T-cell (primary cell): ENCODE data around the gene ARHGAP8. TPM values are rescaled to one million over a fixed set of nuclear protein-coding genes. Genes with fewer than 3 reads are reported as not detected.
"Not testable (repeated sequence)": the region's sequence is repeated elsewhere in the genome, so short reads cannot be mapped to it uniquely, and the experiment has no call there.

ENCODE experiments used
- ATAC-seq, 4 experiments: fragments of 200-7000 bp in 3 of 4; fragments of 150-1000 bp in 1 of 4; cut with Tn5 transposase; replicated peaks in 1 of 4; 1 replicate in 3 of 4; 2 replicates in 1 of 4; pipeline ENCODE4 v1.10.0; 2021; ENCODE audit warnings: moderate library complexity in 3 of 4, mild to moderate bottlenecking in 2 of 4, moderate number of reproducible peaks in 1 of 4
- CTCF ChIA-PET, 2 donors: fragments of 300-600 bp; sonication (Branson Sonifier 250); formaldehyde crosslinking; loops; one replicate each; lab custom pipeline; 2022; ENCODE audit warnings: antibody characterized with exemption in 2 of 2; lab: Charles Lee
- POLR2A ChIA-PET, 2 donors: fragments of 300-600 bp; sonication (Branson Sonifier 250); formaldehyde crosslinking; loops; one replicate each; lab custom pipeline; 2022; ENCODE audit warnings: antibody characterized with exemption in 2 of 2; lab: Charles Lee
- DNase-seq, 35 experiments: peaks; one replicate each; pipeline versions ENCODE4 v3.0.0 to v3.0.0-alpha.2; 2013 to 2023
- H3K27ac ChIP-seq: one replicate; pipeline ENCODE4 v1.5.1; 2013; ENCODE audit warnings: low read length
- H3K27me3 ChIP-seq, 2 experiments: replicated peaks in 1 of 2; 1 replicate in 1 of 2; 2 replicates in 1 of 2; pipeline versions ENCODE4 v1.6.1 to v1.7.0; 2013; ENCODE audit warnings: low read length in 1 of 2, mixed read lengths in 1 of 2; ENCODE audit not compliant: control insufficient read depth in 2 of 2, insufficient read depth in 2 of 2; ENCODE audit errors: extremely low read depth in 1 of 2
- H3K36me3 ChIP-seq, 2 donors: 1 replicate in 1 of 2; 2 replicates in 1 of 2; pipeline versions ENCODE4 v1.6.1 to v1.7.0; 2013; ENCODE audit warnings: low read length in 1 of 2; ENCODE audit not compliant: control insufficient read depth in 2 of 2, insufficient read depth in 1 of 2; ENCODE audit errors: extremely low read depth in 1 of 2
- H3K4me1 ChIP-seq, 2 experiments: 1 replicate in 1 of 2; 2 replicates in 1 of 2; pipeline versions ENCODE4 v1.6.1 to v1.7.0; 2013; ENCODE audit warnings: low read length in 2 of 2, mixed read lengths in 1 of 2; ENCODE audit not compliant: insufficient read depth in 2 of 2, control insufficient read depth in 1 of 2; ENCODE audit errors: extremely low read depth in 1 of 2
- H3K4me3 ChIP-seq, 2 donors: 1 replicate in 1 of 2; 2 replicates in 1 of 2; pipeline versions ENCODE4 v1.5.1 to v1.7.0; 2013; ENCODE audit warnings: mild to moderate bottlenecking in 2 of 2, low read length in 1 of 2, moderate library complexity in 1 of 2; ENCODE audit not compliant: control insufficient read depth in 1 of 2; ENCODE audit errors: extremely low read depth in 1 of 2
- H3K9me3 ChIP-seq: 2 replicates; pipeline ENCODE4 v1.7.0; 2013
- H3K27ac Mint-ChIP-seq, 2 donors: one replicate each; pipeline ENCODE4 v1.8.0; 2020 to 2021; ENCODE audit warnings: mild to moderate bottlenecking in 2 of 2, mixed read lengths in 2 of 2
- H3K27me3 Mint-ChIP-seq, 2 donors: one replicate each; pipeline ENCODE4 v1.8.0; 2021 to 2022; ENCODE audit warnings: mixed read lengths in 2 of 2
- H3K36me3 Mint-ChIP-seq: one replicate; pipeline ENCODE4 v1.8.0; 2021; ENCODE audit warnings: mixed read lengths
- H3K4me1 Mint-ChIP-seq, 3 donors: one replicate each; pipeline ENCODE4 v1.8.0; 2020 to 2022; ENCODE audit warnings: mixed read lengths in 3 of 3, mild to moderate bottlenecking in 1 of 3
- H3K4me3 Mint-ChIP-seq, 3 donors: one replicate each; pipeline ENCODE4 v1.8.0; 2020 to 2022; ENCODE audit warnings: mild to moderate bottlenecking in 3 of 3, mixed read lengths in 3 of 3, moderate library complexity in 3 of 3
- H3K9me3 Mint-ChIP-seq, 3 donors: one replicate each; pipeline ENCODE4 v1.8.0; 2020 to 2022; ENCODE audit warnings: mixed read lengths in 3 of 3
- WGBS: methylation state at CpG from one replicate; pipeline ENCODE4 v1.1.5; 2013; ENCODE audit warnings: missing lambda C conversion rate; ENCODE audit not compliant: insufficient coverage; 5-methylcytosine and 5-hydroxymethylcytosine counted together
- total RNA-seq, 35 experiments: library from RNA in 6 of 35; stranded (reverse) in 6 of 35; fragments of 120-200 nt in 1 of 35; gene quantifications; one replicate each; pipeline versions ENCODE4 v1.2.1 to v1.2.4 and lab custom pipeline; 2013 to 2026

Gene ARHGAP8
- total RNA-seq, 5 donors from 2014 or later (not counting 1 experiment from before 2014, with no cell fraction given) = 0.59 to 4.7 (median 2.0) TPM

- H3K4me1 ChIP-seq, H3K27ac Mint-ChIP-seq, ATAC-seq, H3K36me3 Mint-ChIP-seq, H3K4me1 Mint-ChIP-seq, H3K36me3 ChIP-seq, DNase-seq, H3K27ac ChIP-seq, POLR2A ChIA-PET, CTCF ChIA-PET, H3K4me3 Mint-ChIP-seq, H3K4me3 ChIP-seq, H3K9me3 ChIP-seq, H3K9me3 Mint-ChIP-seq: not testable (repeated sequence)
- peaks cover 32 to 34% of the 10 kb centered on the region in 2 donors for H3K27me3 Mint-ChIP-seq
- 90% methylated on average over 3 of the region's 4 CpGs for WGBS
- peaks cover 3 to 46% of the 10 kb centered on the region in 2 experiments for H3K27me3 ChIP-seq
These were observed 4.6 kb upstream of the ARHGAP8 start for GRCh38 chr22:44747784-44748127.

GRCh38 chr22:44748524-44748923 lies 3.9 kb upstream of the ARHGAP8 start:
- H3K4me1 Mint-ChIP-seq = peaks cover 0 to 7% (median 6%) of the 10 kb centered on the region in 3 donors
- ChIA-PET POLR2A (no interaction called here), CTCF (no interaction called here)
- H3K36me3 Mint-ChIP-seq = no peaks in the 10 kb centered on the region
- Histone ChIP-seq H3K9me3 (no peaks in the 10 kb centered on the region), H3K36me3 (no peaks in the 10 kb centered on the region), H3K4me3 (no peak overlapping the region), H3K27ac (no peak overlapping the region), H3K4me1 (peaks cover 0 to 9% of the 10 kb centered on the region in 2 experiments), H3K27me3 (peaks cover 3 to 54% of the 10 kb centered on the region in 2 experiments)
- ATAC-seq = no peak
- 82% methylated on average over 6 of the region's 7 CpGs for WGBS
- peaks cover 34 to 42% of the 10 kb centered on the region in 2 donors for H3K27me3 Mint-ChIP-seq
- no peaks in the 10 kb centered on the region for H3K9me3 Mint-ChIP-seq
- no peak overlapping the region for H3K4me3 Mint-ChIP-seq
- DNase-seq = no peak
- H3K27ac Mint-ChIP-seq = no peak overlapping the region

GRCh38 chr22:44750481-44750880 lies 1.9 kb upstream of the ARHGAP8 start:
- Histone ChIP-seq H3K4me1 (peaks cover 0 to 9% of the 10 kb centered on the region in 2 experiments), H3K27ac (no peak overlapping the region), H3K9me3 (no peaks in the 10 kb centered on the region), H3K4me3 (no peak overlapping the region), H3K36me3 (no peaks in the 10 kb centered on the region), H3K27me3 (peaks cover 17 to 72% of the 10 kb centered on the region in 2 experiments)
- ATAC-seq (no peak), DNase-seq (no peak)
- ChIA-PET CTCF (no interaction called here), POLR2A (no interaction called here)
- H3K36me3 Mint-ChIP-seq = no peaks in the 10 kb centered on the region
- no peaks in the 10 kb centered on the region for H3K9me3 Mint-ChIP-seq
- WGBS = no CpG with 5 or more reads among the region's 1 CpG
- H3K4me3 Mint-ChIP-seq = no peak overlapping the region
- no peak overlapping the region for H3K27ac Mint-ChIP-seq
- peaks cover 52 to 62% of the 10 kb centered on the region in 2 donors for H3K27me3 Mint-ChIP-seq
- peaks cover 0 to 7% (median 6%) of the 10 kb centered on the region in 3 donors for H3K4me1 Mint-ChIP-seq

- Mint-ChIP-seq H3K4me1 (peaks cover 0 to 7% (median 6%) of the 10 kb centered on the region in 3 donors), H3K4me3 (peak overlapping the region; percentile 68 to 75 (median 73)), H3K36me3 (no peaks in the 10 kb centered on the region), H3K9me3 (no peaks in the 10 kb centered on the region), H3K27me3 (peaks cover 67 to 76% of the 10 kb centered on the region in 2 donors), H3K27ac (no peak overlapping the region)
- WGBS = 40% methylated on average over 11 of the region's 29 CpGs
- ATAC-seq (no peak), DNase-seq (no peak)
- ChIA-PET POLR2A (no interaction called here), CTCF (no interaction called here)
- peak overlapping the region in 1 of 2 donors; percentile 6 for H3K4me3 ChIP-seq
- H3K27ac ChIP-seq = no peak overlapping the region
- peaks cover 17 to 75% of the 10 kb centered on the region in 2 experiments for H3K27me3 ChIP-seq
- peaks cover 0 to 9% of the 10 kb centered on the region in 2 experiments for H3K4me1 ChIP-seq
- H3K9me3 ChIP-seq = no peaks in the 10 kb centered on the region
- H3K36me3 ChIP-seq = no peaks in the 10 kb centered on the region
These were observed 1.0 kb downstream of the ARHGAP8 start for GRCh38 chr22:44753189-44754042.

GRCh38 chr22:44754998-44755397 lies 2.6 kb downstream of the ARHGAP8 start:
- DNase-seq (no peak), ATAC-seq (no peak)
- H3K4me3 ChIP-seq = no peak overlapping the region
- H3K9me3 ChIP-seq = no peaks in the 10 kb centered on the region
- H3K27ac ChIP-seq = no peak overlapping the region
- ChIA-PET POLR2A (no interaction called here), CTCF (no interaction called here)
- Mint-ChIP-seq H3K4me3 (no peak overlapping the region), H3K27ac (no peak overlapping the region), H3K27me3 (peaks cover 63 to 74% of the 10 kb centered on the region in 2 donors), H3K36me3 (no peaks in the 10 kb centered on the region), H3K4me1 (peaks cover 0 to 7% (median 6%) of the 10 kb centered on the region in 3 donors), H3K9me3 (no peaks in the 10 kb centered on the region)
- peaks cover 0 to 9% of the 10 kb centered on the region in 2 experiments for H3K4me1 ChIP-seq
- no peaks in the 10 kb centered on the region for H3K36me3 ChIP-seq
- H3K27me3 ChIP-seq = peaks cover 17 to 69% of the 10 kb centered on the region in 2 experiments
- 25% methylated on average over 3 of the region's 7 CpGs for WGBS

- WGBS = 71% methylated on average over 5 of the region's 6 CpGs
- ATAC-seq (no peak), DNase-seq (no peak)
- Mint-ChIP-seq H3K4me1 (peaks cover 0 to 7% (median 6%) of the 10 kb centered on the region in 3 donors), H3K27ac (no peak overlapping the region), H3K27me3 (peaks cover 59 to 71% of the 10 kb centered on the region in 2 donors), H3K9me3 (no peaks in the 10 kb centered on the region), H3K4me3 (no peak overlapping the region), H3K36me3 (no peaks in the 10 kb centered on the region)
- H3K27ac ChIP-seq = no peak overlapping the region
- H3K9me3 ChIP-seq = no peaks in the 10 kb centered on the region
- no peak overlapping the region for H3K4me3 ChIP-seq
- POLR2A ChIA-PET = no interaction called here
- H3K36me3 ChIP-seq = no peaks in the 10 kb centered on the region
- H3K27me3 ChIP-seq = peaks cover 17 to 69% of the 10 kb centered on the region in 2 experiments
- H3K4me1 ChIP-seq = peaks cover 0 to 9% of the 10 kb centered on the region in 2 experiments
- CTCF ChIA-PET = no interaction called here
These were observed 3.0 kb downstream of the ARHGAP8 start for GRCh38 chr22:44755417-44755816.
